ENCODE data around the gene MYADML2.
"Not testable (repeated sequence)": the region's sequence is repeated elsewhere in the genome, so short reads cannot be mapped to it uniquely, and the experiment has no call there.

MYADML2 gene, protein sequence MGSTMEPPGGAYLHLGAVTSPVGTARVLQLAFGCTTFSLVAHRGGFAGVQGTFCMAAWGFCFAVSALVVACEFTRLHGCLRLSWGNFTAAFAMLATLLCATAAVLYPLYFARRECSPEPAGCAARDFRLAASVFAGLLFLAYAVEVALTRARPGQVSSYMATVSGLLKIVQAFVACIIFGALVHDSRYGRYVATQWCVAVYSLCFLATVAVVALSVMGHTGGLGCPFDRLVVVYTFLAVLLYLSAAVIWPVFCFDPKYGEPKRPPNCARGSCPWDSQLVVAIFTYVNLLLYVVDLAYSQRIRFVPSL

DNA sequence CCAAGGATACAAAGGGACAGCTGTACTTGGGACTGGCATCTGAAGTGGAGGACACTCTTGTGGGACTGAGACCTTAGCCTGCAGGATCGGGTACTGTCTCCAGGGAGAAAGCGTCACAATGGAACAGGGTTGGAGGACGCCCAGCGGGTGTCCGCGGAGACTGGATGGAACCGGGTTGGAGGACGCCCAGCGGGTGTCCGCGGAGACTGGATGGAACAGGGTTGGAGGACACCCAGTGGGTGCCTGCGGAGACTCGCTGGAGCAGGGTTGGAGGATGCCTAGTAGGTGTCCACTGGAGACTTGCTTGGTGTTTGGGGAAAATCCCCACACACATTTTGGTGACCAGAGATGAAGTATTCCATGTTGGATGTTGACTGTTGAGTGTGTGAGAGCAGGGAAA is at the start of gene MYADML2:
MYADML2 (minus strand) TSS at position 45 of the 400 bp plus-strand sequence. CDS start 5,492 bp downstream, outside the sequence.
- no peak for DNase-seq

DNA sequence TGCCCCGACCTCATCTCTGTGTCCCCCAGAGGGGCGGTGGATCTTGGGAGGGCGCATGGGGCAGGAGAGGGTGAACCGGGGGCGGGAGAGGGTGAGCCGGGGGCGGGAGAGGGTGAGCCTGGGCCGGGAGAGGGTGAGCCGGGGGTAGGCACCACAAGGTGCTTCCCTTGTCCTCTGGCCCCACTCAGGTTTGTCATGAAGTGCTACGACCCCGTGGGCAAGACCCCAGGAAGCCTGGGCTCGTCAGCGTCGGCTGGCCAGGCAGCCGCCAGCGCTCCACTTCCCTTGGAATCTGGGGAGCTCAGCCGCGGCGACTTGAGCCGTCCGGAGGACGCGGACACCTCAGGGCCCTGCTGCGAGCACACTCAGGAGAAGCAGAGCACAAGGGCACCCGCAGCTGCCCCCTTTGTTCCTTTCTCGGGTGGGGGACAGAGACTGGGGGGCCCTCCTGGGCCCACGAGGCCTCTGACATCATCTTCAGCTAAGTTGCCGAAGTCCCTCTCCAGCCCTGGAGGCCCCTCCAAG is 49.3 kb upstream of the MYADML2 start:
- no peak for DNase-seq

DNA sequence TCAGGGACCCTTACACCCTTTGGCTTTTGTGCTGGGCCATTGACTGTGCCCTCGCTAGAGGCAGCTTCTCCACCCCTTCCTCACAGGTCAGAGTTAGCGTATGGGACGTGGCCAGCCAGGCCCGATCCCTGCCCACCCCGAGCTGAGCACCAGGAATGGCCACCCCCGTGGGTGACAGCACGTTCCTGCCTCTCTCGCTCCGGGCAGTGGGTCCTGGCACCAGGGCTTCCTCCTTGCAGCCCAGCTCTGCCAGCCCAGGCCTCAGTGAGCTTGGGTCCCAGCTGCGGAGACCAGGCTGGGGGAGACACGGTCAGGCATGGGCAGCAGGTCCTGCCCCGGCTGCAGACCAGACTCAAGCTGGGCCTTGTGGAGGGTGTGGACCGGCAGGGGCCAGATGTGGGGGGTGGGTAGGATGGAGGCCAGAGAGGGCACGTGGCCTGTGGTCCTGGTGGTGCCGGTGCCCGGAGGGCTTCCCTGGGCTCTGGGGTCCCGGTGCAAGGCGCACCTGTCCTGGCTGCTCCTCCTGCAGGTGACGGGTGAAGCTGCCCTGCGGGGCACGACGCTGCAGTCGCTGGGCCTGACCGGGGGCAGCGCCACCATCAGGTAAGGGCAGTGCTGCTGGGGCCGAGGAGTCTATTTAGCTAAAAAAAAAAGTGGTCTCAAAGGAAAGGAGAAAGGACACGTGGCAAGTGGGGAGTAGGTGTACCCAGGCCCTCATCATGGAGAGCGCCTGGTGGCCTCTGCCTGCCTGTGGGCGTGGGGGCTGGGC is 48.6 kb upstream of the MYADML2 start:
- no peak for DNase-seq

DNA sequence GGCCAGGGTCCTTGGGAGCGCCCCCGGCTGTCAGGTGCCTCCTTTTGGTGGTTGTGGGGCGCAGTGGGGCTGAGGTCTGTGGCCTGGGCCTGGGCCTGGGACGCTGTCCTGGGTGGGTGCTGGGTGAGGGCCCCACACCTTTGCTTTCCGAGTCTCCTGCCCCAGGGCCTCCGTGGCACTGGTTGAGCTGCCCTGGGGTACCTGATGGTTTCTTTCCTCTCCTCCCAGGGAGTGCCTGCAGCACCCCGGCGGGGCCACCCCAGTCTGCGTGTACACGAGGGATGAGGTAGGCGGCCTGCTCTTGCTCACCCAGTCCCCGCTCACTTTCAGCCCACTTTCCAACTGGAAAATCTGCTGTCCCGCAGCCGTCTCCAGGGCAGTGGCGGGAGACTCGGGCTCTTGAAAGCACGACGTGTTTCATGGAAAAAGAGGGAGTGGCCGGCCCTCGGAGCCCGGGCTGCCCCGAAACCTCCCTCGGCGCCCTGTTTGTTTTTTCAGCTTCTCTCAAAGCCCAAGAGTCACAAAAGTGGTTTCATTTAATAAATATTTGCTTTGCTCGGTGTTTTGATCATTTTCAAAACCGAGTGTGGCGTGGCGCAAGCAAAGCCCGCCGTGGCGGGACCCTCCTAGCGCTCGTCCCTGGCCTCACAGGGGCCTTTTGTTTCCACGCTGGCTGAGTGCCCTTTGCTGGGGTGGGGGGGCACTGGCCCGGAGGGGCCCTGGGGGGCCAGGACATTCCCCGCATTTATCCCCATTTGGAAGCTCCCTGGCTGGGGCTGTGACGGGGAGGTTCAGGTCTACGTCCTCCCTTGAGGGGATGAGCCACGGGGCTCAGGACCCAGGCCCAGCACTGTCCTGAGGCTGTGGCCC is 47.8 kb upstream of the MYADML2 start:
- no peak for DNase-seq

DNA sequence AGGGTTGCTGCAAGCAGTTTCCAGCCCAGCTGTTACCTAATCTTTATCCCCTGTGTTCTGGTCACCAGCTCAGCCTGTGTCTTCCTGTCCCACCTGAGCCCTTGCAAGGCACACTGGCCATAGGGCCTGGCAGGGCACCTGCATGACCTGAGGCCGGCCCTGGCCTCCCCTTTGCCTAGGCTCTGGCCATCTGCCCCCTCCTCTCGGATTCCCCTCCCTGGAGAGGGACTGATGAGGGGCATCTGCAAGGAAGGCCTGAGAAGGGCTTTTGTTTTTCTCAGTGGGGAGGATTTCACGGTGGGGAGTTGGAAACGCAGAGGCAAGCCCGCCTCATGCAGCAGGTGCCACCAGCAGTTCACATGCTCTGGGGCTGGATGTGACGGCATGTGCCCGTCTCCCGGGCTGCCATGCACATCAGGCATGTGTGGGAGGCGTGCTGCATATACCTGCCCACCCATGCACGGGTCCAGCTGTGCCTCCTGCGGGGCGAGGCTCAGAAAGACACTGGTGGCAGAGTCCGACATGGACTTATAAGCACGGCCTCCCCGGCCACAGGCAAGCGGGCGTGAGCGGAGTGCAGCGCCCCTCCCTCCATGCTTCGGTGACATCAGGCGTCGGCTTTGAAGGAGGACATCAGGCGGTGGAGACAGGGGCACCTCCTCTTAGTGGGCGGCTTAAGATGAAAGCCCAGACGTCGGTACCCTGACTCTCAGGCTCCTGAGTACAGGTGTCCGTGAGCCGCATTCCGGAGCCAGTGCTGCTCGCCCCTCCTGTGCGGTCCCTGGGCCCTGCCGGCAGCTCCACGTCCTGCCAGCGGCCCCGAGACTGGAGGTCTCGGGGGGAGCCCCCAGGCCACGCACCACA is 46.9 kb upstream of the MYADML2 start:
- no peak for DNase-seq

DNA sequence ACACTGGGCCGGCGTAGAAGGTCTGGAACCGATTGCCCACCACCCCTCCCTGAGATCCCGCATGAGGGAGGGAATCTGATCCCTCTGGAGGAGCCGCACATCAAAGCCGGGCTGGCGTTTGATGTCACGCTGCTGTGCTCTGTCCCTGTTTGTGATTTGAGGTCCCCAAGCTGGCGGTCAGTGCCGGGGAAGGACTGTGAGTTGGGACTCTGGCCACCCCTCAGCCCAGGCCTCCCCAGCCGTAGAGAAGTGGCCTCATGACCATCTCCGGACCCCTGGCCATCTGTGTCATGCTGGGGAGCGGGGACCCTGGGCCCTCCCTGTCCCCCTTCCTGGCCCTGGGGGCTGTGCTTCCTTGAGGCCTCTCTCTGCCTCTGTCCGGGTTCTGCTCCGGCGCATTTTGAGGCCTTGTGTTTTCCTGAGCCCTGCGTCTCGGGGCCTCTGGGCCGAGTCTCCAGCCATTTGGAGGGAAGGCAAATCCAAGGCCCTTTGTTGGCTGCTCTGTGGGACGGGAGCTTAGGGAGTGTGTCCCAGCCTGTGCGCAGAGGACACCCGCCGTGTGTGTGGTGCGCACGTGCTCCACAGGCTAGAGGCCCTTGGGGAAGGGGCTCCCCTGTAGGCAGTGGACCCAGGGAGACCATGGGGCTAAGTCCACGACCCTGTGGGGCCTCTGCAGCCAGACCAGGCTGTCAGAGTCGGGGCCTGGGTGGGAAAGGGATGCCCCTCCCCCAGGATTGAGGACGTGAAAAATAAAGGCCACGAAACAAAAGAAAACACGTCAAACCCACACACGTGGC is 45.5 kb upstream of the MYADML2 start:
- DNase-seq = no peak

DNA sequence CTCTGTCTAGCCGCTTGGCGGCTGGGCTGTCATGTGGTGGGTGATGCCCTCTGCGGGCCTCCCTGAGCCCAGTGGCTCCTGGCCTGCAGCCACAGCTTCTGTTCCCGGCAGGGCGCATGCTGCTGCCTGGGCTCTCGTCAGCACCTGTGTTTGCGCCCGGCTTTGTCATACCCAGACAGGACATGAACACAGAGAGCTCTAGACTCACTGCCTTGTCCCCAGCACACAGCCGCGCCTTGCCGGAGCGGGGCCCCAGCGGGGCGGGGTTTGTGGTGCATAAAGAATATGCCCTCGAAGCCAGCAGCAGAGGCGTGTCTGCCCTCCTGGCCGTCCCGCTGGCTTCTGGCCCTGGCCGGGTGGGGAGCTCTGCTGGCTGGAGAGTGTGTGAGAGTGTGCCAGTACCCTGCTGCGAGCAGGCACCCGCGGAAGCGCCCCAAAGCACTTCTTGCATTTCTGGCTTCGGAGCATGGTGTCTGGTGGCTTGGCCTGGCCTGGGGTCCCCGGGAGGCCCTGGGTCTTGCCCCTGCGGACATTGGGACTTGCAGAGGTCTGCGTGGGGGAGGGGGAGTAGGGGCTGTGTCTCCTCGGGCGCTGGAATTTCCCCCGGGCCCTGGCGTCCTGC is 44.8 kb upstream of the MYADML2 start:
- no peak for DNase-seq

DNA sequence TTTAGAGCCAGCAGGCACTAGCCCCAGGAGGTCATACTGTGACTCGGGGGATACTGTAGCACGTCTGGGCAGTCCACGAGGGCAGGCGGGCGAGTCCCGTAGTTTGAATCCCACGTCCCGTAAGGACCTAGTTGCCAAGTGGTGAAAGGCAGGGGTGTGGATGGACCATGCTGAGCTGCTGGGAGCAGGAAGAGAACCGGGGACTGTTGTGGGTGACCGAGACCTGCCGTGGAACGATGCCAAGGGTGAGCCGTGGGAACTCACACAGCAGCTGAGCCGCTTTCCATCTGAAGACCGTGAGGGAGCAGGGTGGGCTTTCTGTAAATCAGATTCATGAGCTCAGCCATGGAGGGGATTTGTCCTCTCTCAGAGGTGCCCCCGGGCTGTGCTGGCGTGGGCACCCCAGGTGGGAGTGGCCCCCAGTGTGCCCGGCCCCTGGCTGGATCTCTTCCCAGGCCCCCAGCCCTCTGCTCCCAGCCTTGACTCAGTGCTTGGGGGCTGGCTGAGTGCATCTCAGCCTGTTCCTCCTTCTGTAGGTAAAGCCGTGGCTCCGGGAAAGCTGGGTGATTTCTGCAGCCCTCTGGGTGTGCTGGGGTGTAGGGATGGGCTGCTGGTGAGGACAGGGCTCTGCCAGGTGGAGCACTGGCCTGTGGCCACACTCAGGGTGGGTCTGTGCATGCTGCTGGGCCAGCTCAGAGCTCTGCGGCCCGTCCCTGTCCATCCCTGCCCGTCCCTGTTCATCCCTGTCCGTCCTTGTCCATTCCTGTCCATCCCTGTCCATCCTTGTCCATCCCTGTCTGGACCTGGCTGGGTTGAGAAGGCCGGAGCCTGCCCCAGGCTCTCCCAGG is 44.0 kb upstream of the MYADML2 start:
- no peak for DNase-seq

DNA sequence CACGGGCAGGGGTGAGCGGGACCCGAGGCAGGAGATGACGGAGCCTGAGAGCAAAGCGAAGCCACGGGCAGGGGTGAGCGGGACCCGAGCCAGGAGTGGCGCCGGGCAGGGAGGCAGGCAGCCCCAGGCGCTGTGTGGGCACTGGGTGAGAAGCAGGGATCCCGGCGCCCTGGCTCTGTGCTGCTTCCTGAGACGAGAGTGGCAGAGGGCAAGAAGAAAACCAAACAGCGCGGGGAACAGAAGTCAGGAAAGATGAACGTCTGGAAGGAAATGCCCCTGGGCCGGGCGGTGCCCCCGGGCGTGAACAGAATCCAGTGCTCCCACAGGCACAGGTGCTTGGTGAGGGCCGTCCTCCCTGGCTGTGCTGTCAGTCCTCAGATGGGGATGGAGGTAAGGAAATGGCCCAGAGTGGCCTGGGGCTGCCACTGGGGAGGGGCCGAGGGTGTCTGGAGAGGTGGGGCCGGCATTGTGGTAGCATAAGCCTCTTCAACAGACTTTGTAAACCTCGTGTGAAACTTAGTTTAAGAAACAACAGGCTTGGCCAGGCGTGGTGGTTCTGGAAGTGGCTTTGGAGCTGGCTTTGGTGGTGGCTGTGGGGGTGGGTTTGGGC is 40.2 kb upstream of the MYADML2 start:
- no peak for DNase-seq

DNA sequence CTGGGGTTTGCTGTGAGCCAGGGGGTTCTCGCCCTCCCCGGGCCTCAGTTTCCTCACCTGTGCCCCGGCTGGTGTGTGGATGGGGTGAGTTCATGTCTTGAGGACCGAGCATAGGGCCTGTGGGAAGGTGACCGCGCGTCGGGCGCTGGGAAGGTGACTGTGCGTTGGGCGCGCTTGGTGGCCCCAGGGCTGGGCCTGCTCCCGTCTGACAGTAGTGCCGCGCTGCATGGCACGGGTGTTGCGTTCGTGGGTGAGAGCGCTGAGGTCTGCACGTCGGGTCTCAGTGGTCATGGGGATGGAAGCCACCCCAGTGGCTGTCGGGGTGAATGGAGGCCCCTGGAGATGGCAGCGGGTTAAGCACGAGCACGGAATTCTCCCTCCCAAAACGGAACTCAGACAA is 39.6 kb upstream of the MYADML2 start:
- DNase-seq = no peak

DNA sequence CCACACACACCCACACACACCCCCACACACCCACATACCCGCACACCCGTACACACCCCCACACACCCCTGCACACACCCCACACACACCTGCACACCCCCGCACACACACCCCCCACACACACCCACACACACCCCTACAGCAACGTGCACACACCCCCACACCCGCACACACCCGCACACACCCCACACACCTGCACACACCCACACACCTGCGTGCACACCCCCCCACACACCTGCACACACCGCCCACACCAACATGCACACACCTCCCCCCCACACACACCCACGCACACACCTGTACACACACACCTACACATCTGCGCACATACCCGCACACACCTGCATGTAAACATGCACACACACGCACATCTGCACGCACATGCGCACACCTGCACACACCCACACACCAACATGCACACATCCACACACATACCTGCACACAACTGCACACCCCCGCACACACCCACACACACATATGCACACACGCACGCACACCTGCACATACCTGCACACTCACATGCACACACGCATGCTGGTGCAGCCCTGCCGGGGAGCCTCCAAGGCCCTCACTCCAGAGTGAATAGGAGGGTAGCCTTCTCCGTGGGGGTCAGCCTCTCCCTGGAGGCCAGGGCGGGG is 37.9 kb upstream of the MYADML2 start:
- DNase-seq = no peak

DNA sequence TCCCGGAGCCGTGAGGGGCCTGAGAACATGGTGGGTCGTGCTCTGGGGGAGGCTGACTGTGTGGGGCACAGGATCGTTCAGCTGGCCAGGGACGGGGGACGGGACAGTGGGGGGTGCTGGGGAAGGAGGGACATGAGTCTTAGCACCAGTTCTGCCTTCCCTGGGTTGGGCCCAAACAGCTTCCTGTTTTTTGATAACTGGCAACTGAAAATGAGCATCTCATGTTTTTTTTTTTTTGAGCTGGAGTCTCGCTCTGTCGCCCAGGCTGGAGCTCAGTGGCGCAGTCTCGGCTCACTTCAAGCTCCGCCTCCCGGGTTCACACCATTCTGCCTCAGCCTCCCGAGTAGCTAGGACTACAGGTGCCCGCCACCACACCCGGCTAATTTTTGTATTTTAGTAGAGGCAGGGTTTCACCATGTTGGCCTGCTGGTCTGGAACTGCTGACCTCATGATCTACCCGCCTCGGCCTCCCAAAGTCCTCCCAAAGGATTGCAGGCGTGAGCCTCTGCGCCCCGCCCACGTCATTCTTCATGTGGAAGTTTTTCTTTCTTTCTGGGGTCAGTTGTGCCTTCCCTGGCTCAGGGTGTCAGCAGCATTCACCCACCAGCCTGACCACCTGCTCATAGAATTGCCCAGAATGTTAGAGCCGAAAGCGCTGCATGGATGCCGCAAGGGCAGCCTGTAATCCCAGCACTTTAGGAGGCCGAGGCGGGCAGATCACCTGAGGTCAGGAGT is 36.8 kb upstream of the MYADML2 start:
- DNase-seq = no peak

DNA sequence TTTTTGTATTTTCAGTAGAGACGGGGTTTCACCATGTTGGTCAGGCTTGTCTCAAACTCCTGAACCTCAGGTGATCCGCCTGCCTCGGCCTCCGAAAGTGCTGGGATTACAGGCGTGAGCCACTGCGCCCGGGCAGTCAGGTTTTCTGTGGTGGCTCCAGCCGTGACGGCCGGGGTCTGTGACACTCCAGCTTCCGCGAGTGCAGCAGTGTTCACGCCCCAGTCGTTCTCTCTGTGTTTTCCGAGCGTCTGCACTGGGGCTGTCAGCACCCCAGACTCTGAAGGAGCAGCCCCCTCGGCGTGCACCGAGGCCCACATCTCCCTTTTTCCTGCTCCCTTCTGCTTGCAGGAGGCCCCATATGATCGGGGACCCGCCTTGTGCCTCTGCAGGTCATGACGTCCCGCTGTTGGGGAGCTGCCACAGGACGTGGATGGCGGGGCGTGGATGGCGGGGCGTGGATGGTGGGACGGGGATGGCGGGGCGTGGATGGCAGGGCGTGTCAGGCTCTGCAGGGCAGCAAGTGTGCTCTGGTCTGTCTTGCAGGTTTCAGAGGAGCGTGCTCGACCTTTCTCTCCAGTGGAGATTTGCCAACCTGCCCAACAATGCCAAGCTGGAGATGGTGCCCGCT is 36.1 kb upstream of the MYADML2 start:
- DNase-seq = no peak

DNA sequence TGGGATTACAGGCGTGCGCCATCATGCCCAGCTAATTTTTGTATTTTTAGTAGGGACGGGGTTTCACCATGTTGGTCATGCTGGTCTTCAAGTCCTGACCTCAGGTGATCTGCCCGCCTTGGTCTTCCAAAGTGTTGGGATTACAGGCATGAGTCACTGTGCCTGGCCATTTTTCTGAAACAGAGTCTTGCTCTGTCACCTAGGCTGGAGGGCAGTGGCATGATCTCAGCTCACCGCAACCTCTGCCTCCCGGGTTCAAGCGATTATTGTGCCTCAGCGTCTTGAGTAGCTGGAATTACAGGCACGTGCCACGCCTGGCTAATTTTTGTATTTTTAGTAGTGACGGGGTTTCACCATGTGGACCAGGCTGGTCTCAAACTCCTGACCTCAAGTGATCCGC is 34.5 kb upstream of the MYADML2 start:
- not testable (repeated sequence) for DNase-seq

DNA sequence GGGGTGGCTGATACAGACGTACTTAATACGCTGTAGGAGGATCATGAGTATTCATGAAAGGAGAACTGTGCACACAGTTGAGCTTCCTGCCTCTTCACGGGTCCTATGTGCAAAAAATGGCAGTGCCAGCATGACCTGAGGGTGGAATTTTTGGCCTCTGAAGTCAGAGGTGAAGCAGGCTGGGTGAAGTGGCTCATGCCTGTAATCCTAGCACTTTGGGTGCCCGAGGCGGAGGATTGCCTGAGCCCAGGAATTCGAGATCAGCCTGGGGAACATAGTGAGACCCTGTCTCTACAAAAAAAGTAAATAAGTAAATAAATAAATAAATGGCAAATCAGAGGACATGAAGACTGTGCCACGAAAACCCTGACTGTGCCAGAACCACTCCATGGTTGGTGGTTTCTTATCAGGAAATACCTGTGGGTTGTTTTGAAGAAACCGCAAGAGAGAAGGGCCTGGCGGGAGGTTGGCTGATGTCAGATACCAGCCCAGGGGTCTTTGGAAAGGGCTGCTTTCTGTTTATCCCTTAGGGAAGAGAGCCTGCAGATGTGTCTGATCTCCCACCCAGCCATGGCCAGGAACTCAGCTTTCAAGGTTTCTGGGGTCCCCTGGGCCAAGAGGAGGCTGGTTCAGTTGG is 33.8 kb upstream of the MYADML2 start:
- no peak for DNase-seq

DNA sequence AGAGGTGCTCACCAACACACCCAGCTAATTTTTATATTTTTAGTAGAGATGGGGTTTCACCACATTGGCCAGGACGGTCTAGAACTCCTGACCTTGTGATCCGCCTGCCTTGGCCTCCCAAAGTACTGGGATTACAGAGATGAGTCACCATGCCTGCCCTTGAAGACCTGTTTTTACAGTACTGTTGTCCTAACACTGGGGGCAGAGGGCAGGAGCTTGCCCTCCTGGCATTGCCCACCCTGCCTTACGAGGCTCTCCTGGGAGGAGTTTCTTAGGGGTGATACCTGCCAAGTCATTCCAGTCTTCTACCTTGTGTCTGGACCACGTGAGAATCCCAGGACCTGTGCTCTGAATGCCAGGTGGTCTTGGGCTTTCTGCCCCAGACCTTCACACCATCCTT is 33.1 kb upstream of the MYADML2 start:
- DNase-seq = no peak

Measured in stimulated activated CD4-positive, alpha-beta T cell treated with anti-CD3 and anti-CD28 coated beads, Interleukin-1b, Interleukin-23, amount 100 ng/mL, for 48 hours (primary cell).